ENCODE data around the gene GPR161. TPM values are rescaled to one million over a fixed set of nuclear protein-coding genes. Genes with fewer than 3 reads are reported as not detected.

GPR161 gene
- total and polyA plus RNA-seq, 9 of the 15 experiments (the other 6 are each of a cell fraction or from before 2014, with no cell fraction given), result 0.15 to 2.4 (median 0.76) TPM

GRCh38 chr1:168097921-168098528 lies 38.7 kb downstream of the GPR161 start (continued):
- TF ChIP-seq, protein P1, sequence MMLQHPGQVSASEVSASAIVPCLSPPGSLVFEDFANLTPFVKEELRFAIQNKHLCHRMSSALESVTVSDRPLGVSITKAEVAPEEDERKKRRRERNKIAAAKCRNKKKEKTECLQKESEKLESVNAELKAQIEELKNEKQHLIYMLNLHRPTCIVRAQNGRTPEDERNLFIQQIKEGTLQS (IDR thresholded peaks at IDR 0.05), result no peak
- TF ChIP-seq, protein P1 (CRISPR knock-in tag; conservative IDR thresholded peaks at IDR 0.05), result no peak

DNA sequence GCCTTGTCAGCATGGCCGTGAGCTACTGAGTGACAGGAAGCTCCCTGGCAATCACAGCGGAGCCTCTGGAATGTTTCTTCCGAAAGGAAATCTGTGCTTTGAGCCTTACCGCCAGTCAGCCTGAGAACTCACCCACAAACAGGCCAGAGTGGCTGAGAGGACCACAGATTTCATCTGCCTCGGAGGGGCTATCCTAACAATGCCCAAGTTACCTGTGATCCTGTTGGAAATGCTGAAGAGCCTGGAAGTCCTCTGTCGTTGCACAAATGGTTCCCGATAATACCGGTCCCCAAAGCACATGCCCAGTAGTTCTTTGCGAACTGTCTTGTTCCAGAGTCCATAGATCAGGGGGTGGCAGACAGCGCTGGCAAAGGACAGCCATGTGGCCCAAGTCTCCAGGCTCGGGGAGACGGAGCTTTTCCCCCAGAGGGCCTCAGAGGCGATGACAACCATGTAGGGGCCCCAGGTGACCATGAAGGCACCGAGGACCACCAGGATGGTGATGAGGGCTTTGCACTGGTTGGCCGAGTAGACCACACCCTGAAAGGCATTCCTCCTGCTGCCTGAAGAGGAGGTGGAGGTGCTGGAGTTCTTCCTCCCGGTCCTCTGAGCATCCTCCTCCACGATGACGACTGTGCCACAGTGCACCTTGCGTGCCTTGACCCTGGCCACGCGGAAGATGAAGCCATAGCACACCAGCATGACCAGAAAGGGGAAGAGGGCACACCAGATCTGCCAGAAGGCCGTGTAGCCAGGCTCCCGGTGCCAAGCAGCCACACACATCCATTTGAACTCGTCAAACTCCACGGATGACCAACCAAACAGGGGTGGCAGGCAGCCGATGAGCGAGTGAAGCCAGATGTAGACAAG lies 40.2 kb downstream of the GPR161 start:
- H3K9me3 ChIP-seq (replicated peaks; ENCODE audit: control insufficient read depth, insufficient read depth, low read depth, low read length), result no peaks in the 10 kb centered on the region
- H3K36me3 ChIP-seq (ENCODE audit: control insufficient read depth, insufficient read depth, low read length), result no peaks in the 10 kb centered on the region
- peaks cover 9 to 47% of the 10 kb centered on the region in 2 experiments; a peak in 4 of 5 replicates for H3K27me3 ChIP-seq (ENCODE audit: control insufficient read depth in 2 of 2, insufficient read depth in 2 of 2, low read length in 2 of 2)
- H3K4me3 ChIP-seq, result no peak overlapping the region
- H3K4me2 ChIP-seq (ENCODE audit: insufficient read depth, low read length), result no peak overlapping the region
- FAIRE-seq (no peak), DNase-seq (ENCODE audit: extremely low read depth in 1 of 4, low spot score in 3 of 4) (no peak), ATAC-seq (no peak)
- WGBS (ENCODE audit: insufficient coverage, low coverage, missing lambda C conversion rate), result 15% methylated on average over 27 of the region's 27 CpGs
- intact Hi-C loops (cut with micrococcal nuclease), result loop anchor here (10.0 kb wide), 2 partner anchors 128 to 338 kb away; partner anchors contain the start of gene SFT2D2
- H3K27ac ChIP-seq (ENCODE audit: extremely low read depth, low read depth, low read length), result no peak overlapping the region
- H3K4me1 ChIP-seq (replicated peaks in 1 of 2; ENCODE audit: control insufficient read depth in 2 of 2, insufficient read depth in 2 of 2, low read length in 2 of 2), result peaks cover 0 to 3% of the 10 kb centered on the region in 2 experiments; a peak in 1 of 5 replicates
- H4K20me1 ChIP-seq (replicated peaks; ENCODE audit: control insufficient read depth, insufficient read depth, low read length), result no peaks in the 10 kb centered on the region
- POLR2A ChIA-PET, result no interaction called here
- no peaks in the 10 kb centered on the region for H3K9me1 ChIP-seq (ENCODE audit: control insufficient read depth, insufficient read depth, low read length)
- CTCF ChIA-PET (ENCODE audit: low intra/inter-chr PET ratio), result no interaction called here
- no peak overlapping the region for H2AFZ ChIP-seq (ENCODE audit: low read depth, low read length)
- in situ Hi-C loops (cut with MboI), result loop anchor here (10.0 kb wide), 1 partner anchor 488 kb away; no protein-coding TSS in a partner anchor
- H3K79me2 ChIP-seq (ENCODE audit: control insufficient read depth, insufficient read depth, low read length), result no peaks in the 10 kb centered on the region
- no TSS peak for BruUV-seq (replicated peaks)
- no peak overlapping the region for H3K9ac ChIP-seq (ENCODE audit: insufficient read depth in 1 of 2, low read depth in 2 of 2, low read length in 2 of 2)
- TF ChIP-seq MXD1 (CRISPR knock-in tag; IDR thresholded peaks at IDR 0.05; ENCODE audit: borderline replicate concordance, poor library complexity, severe bottlenecking) (no peak), ZNF609 (CRISPR knock-in tag; IDR thresholded peaks at IDR 0.05; ENCODE audit: borderline replicate concordance) (no peak), ETV1 (tag; conservative IDR thresholded peaks at IDR 0.05; ENCODE audit: low read depth) (no peak), TBP (optimal IDR thresholded peaks at IDR 0.05; ENCODE audit: low read depth, low read length) (no peak), TBL1XR1 (IDR thresholded peaks at IDR 0.05; ENCODE audit: low read length in 2 of 2) (no peak), SMARCB1 (IDR thresholded peaks at IDR 0.05; ENCODE audit: insufficient read length, low read depth) (no peak), PCBP2 (IDR thresholded peaks at IDR 0.05; ENCODE audit: low read depth, low read length, poor library complexity, severe bottlenecking) (no peak), ZBTB26 (CRISPR knock-in tag; IDR thresholded peaks at IDR 0.05) (no peak)

All from K562 (cell line).